Measurements from ENCODE around the gene SURF6. TPM values are rescaled to one million over a fixed set of nuclear protein-coding genes. Genes with fewer than 3 reads are reported as not detected.
A peak's percentile ranks its signal among the peaks of the same experiment; 100 is the strongest.
"Not testable (repeated sequence)": the region's sequence is repeated elsewhere in the genome, so short reads cannot be mapped to it uniquely, and the experiment has no call there.

The SURF6 gene
- total RNA-seq, 4 donors from 2014 or later = 11.5 to 17.1 (median 15.8) TPM

- H3K36me3 ChIP-seq = peaks cover 41% of the 10 kb centered on the region
- TF ChIP-seq EP300 (IDR thresholded peaks at IDR 0.05) (no peak), POLR2A (IDR thresholded peaks at IDR 0.05) (no peak), CTCF (IDR thresholded peaks at IDR 0.05) (no peak), POLR2AphosphoS5 (IDR thresholded peaks at IDR 0.05) (no peak)
- 88% methylated on average over 20 of the region's 20 CpGs for WGBS
- no peak overlapping the region for H3K4me3 ChIP-seq
- peaks cover 25% of the 10 kb centered on the region for H3K4me1 ChIP-seq
- no peaks in the 10 kb centered on the region for H3K27me3 ChIP-seq
- H3K9me3 ChIP-seq = no peaks in the 10 kb centered on the region
- H3K27ac ChIP-seq = no peak overlapping the region
- peak in 1 of 2 donors; percentile 55 for DNase-seq (ENCODE audit: low spot score in 2 of 2)
Measured at GRCh38 chr9:133332381-133332730, 3.6 kb downstream of the SURF6 start.

- peak in 1 of 2 donors; percentile 55 for DNase-seq (ENCODE audit: low spot score in 2 of 2)
- peaks cover 41% of the 10 kb centered on the region for H3K36me3 ChIP-seq
- H3K9me3 ChIP-seq = no peaks in the 10 kb centered on the region
- H3K27ac ChIP-seq = no peak overlapping the region
- peaks cover 23% of the 10 kb centered on the region for H3K4me1 ChIP-seq
- 97% methylated on average over 57 of the region's 57 CpGs for WGBS
- no peaks in the 10 kb centered on the region for H3K27me3 ChIP-seq
- TF ChIP-seq EP300 (IDR thresholded peaks at IDR 0.05) (no peak), CTCF (IDR thresholded peaks at IDR 0.05) (no peak), POLR2AphosphoS5 (IDR thresholded peaks at IDR 0.05) (no peak), POLR2A (IDR thresholded peaks at IDR 0.05) (no peak)
- no peak overlapping the region for H3K4me3 ChIP-seq
Measured at GRCh38 chr9:133331641-133332380, 4.2 kb downstream of the SURF6 start.

- DNase-seq (ENCODE audit: low spot score in 2 of 2) = peak in 1 of 2 donors; percentile 52
- Histone ChIP-seq H3K4me3 (no peak overlapping the region), H3K9me3 (no peaks in the 10 kb centered on the region), H3K27ac (no peak overlapping the region), H3K4me1 (peaks cover 17% of the 10 kb centered on the region), H3K27me3 (no peaks in the 10 kb centered on the region), H3K36me3 (peaks cover 41% of the 10 kb centered on the region)
- 89% methylated on average over 10 of the region's 19 CpGs for WGBS
- TF ChIP-seq POLR2A (IDR thresholded peaks at IDR 0.05) (no peak), EP300 (IDR thresholded peaks at IDR 0.05) (no peak), CTCF (IDR thresholded peaks at IDR 0.05) (no peak), POLR2AphosphoS5 (IDR thresholded peaks at IDR 0.05) (no peak)
Measured at GRCh38 chr9:133331221-133331620, 4.8 kb downstream of the SURF6 start.

- not testable (repeated sequence) for H3K27ac ChIP-seq, H3K4me3 ChIP-seq, H3K9me3 ChIP-seq, H3K27me3 ChIP-seq, H3K4me1 ChIP-seq
- peak; percentile 48 to 56 for DNase-seq (ENCODE audit: low spot score in 2 of 2)
- peaks cover 41% of the 10 kb centered on the region for H3K36me3 ChIP-seq
- 42% methylated on average over 20 of the region's 21 CpGs for WGBS
- peak; percentile 32 to 64 for TF ChIP-seq CTCF (IDR thresholded peaks at IDR 0.05)
Measured at GRCh38 chr9:133329306-133330156, 6.5 kb downstream of the SURF6 start.

GRCh38 chr9:133327834-133328484, 8.0 kb downstream of the SURF6 start:
- no peak overlapping the region for H3K27ac ChIP-seq
- 94% methylated on average over 10 of the region's 10 CpGs for WGBS
- peaks cover 28% of the 10 kb centered on the region for H3K36me3 ChIP-seq
- peak; percentile 50 to 54 for DNase-seq (ENCODE audit: low spot score in 2 of 2)
- H3K4me3 ChIP-seq = no peak overlapping the region
- H3K27me3 ChIP-seq = no peaks in the 10 kb centered on the region
- H3K4me1 ChIP-seq = no peaks in the 10 kb centered on the region
- no peaks in the 10 kb centered on the region for H3K9me3 ChIP-seq
- TF ChIP-seq CTCF (IDR thresholded peaks at IDR 0.05) (no peak), EP300 (IDR thresholded peaks at IDR 0.05) (no peak), POLR2AphosphoS5 (IDR thresholded peaks at IDR 0.05) (no peak), POLR2A (IDR thresholded peaks at IDR 0.05) (no peak)

GRCh38 chr9:133327021-133327420, 9.0 kb downstream of the SURF6 start:
- H3K9me3 ChIP-seq, H3K27me3 ChIP-seq, H3K4me1 ChIP-seq, H3K4me3 ChIP-seq, H3K27ac ChIP-seq: not testable (repeated sequence)
- peak in 1 of 2 donors; percentile 31 for DNase-seq (ENCODE audit: low spot score in 2 of 2)
- peaks cover 19% of the 10 kb centered on the region for H3K36me3 ChIP-seq
- WGBS = 95% methylated on average over 6 of the region's 6 CpGs
